K562 (cell line): ENCODE results near the gene KCNA2. TPM values are rescaled to one million over a fixed set of nuclear protein-coding genes. Genes with fewer than 3 reads are reported as not detected.
A peak's percentile ranks its signal among the peaks of the same experiment; 100 is the strongest.

Source experiments
- EZH2 ChIP-seq: IDR thresholded peaks from 2 replicates; pipeline ENCODE4 v1.6.1; 2012; ENCODE audit warnings: low read depth, mild to moderate bottlenecking, inconsistent platforms, low read length, borderline replicate concordance
- FIP1L1 ChIP-seq: fragments of 200-400 bp; formaldehyde crosslinking; IDR thresholded peaks from 2 replicates; pipeline ENCODE4 v1.6.1; 2018; ENCODE audit warnings: mild to moderate bottlenecking, low read depth, low read length; ENCODE audit not compliant: poor library complexity, severe bottlenecking
- FOXA3 ChIP-seq, 2 experiments: fragments of 450-650 bp in 1 of 2; sonication (generic) in 1 of 2; formaldehyde crosslinking; IDR thresholded peaks in 1 of 2; conservative IDR thresholded peaks in 1 of 2; 2 replicates each; pipeline versions ENCODE4 v1.4.0 to v1.8.0; 2020 to 2022; ENCODE audit warnings: mild to moderate bottlenecking in 2 of 2, missing genetic modification reagents in 1 of 2
- FUS ChIP-seq: fragments of 200-400 bp; formaldehyde crosslinking; optimal IDR thresholded peaks from 2 replicates; pipeline ENCODE3; 2017; ENCODE audit warnings: low read depth, low read length
- HNRNPL ChIP-seq: fragments of 200-400 bp; formaldehyde crosslinking; IDR thresholded peaks from 2 replicates; pipeline ENCODE4 v1.6.1; 2017; ENCODE audit warnings: low read depth, mild to moderate bottlenecking, low read length
- MEF2D ChIP-seq: conservative IDR thresholded peaks from 2 replicates; pipeline ENCODE4 v1.6.1; 2016; ENCODE audit warnings: low read depth, missing genetic modification characterization, missing compliant biosample characterization
- MXI1 ChIP-seq: IDR thresholded peaks from 2 replicates; pipeline ENCODE4 v1.6.1; 2011; ENCODE audit warnings: low read depth, mild to moderate bottlenecking, improper control_type of control experiment, low read length
- SPI1 ChIP-seq: IDR thresholded peaks from 2 replicates; pipeline ENCODE4 v1.6.1; 2011; ENCODE audit warnings: low read depth, low read length, control low read depth, borderline replicate concordance
- STAG1 ChIP-seq: sonication (generic); formaldehyde crosslinking; IDR thresholded peaks from 2 replicates; pipeline ENCODE4 v1.5.0; 2020; ENCODE audit warnings: missing genetic modification reagents, borderline replicate concordance
- polyA plus RNA-seq, 8 experiments: library from polyadenylated mRNA; depleted of rRNA in 4 of 8; stranded (reverse) in 5 of 8; unstranded in 3 of 8; fragments of >200 nt; fragmentation: Nextera tagmentation in 2 of 8; fragmentation: Illumina TruSeq in 1 of 8; extraction: Ambion mirVana in 2 of 8; extraction: Trizol in 1 of 8; gene quantifications; 2 replicates each; pipeline versions ENCODE4 v1.2.1 to v1.2.3, GENCODE V29; 2011 to 2014; ENCODE audit warnings: inconsistent platforms in 1 of 8, missing spikeins in 1 of 8
- total RNA-seq, 7 experiments: library from RNA; depleted of rRNA in 6 of 7; stranded (reverse); fragments of >200 nt in 6 of 7; fragmentation: Illumina TruSeq in 2 of 7; extraction: Trizol in 2 of 7; gene quantifications; 2 replicates each; pipeline versions ENCODE4 v1.2.1 to v1.2.3, GENCODE V29; 2011 to 2021; ENCODE audit warnings: low replicate concordance in 1 of 7
- TF ChIP-seq, protein P1 (sequence below), 2 experiments: fragments of 450-650 bp; IDR thresholded peaks; 2 replicates each; pipeline ENCODE4 v1.6.1; 2016; ENCODE audit warnings: mild to moderate bottlenecking in 2 of 2, borderline replicate concordance in 1 of 2, low read depth in 1 of 2, moderate library complexity in 1 of 2
- TF ChIP-seq, protein P2 (sequence below): fragments of 250-450 bp; sonication (Bioruptor Pico); IDR thresholded peaks from 2 replicates; pipeline ENCODE4 v1.8.0; 2022; ENCODE audit warnings: moderate library complexity, mild to moderate bottlenecking, inconsistent platforms
- TF ChIP-seq, protein P3 (sequence below): fragments of 250-450 bp; sonication (Bioruptor Pico); IDR thresholded peaks from 2 replicates; pipeline ENCODE4 v1.5.0; 2020; ENCODE audit warnings: mild to moderate bottlenecking

Gene KCNA2
- total and polyA plus RNA-seq, 9 of the 15 experiments (the other 6 are each of a cell fraction or from before 2014, with no cell fraction given) = not detected

DNA sequence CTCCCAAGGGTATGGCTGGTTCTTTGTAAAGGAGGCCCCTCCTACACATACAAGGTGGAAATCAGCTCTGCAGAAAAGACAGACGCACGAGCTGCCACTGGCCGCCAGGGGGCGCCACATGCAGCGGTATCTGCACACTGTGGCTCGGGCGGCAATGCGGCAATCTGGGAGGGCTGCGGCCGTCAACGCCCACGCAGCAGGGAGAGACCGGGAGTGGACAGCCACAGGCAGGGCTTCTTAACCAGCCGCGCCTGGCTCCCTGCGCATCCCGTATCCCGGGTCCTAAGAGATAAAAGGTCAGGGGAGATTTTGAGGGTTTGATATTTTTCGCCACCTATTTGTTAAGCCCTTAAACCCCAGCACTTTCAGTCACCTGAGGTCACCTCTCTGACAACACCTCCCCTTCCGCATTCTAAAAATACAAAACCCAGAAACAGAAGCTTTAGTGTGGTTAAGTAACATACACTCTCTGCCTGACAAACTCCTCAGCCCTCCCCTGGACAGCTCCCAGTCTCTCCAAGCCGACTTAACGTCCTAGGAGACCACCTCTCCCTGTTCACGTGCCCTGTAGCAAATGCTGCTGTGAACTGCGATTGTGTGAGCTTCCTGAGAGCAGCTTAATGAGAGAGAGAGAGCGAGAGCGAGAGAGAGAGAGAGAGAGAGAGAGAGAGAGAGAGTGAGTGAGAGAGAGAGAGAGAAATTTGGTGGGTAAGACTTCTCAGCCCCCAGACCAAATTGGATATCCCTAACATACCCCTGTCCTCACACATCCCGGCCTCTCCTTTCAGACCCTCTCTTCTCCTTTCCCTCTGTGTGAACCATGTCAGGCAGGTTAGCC is 13.5 kb upstream of the KCNA2 start (continued):
- TF ChIP-seq, protein P1, sequence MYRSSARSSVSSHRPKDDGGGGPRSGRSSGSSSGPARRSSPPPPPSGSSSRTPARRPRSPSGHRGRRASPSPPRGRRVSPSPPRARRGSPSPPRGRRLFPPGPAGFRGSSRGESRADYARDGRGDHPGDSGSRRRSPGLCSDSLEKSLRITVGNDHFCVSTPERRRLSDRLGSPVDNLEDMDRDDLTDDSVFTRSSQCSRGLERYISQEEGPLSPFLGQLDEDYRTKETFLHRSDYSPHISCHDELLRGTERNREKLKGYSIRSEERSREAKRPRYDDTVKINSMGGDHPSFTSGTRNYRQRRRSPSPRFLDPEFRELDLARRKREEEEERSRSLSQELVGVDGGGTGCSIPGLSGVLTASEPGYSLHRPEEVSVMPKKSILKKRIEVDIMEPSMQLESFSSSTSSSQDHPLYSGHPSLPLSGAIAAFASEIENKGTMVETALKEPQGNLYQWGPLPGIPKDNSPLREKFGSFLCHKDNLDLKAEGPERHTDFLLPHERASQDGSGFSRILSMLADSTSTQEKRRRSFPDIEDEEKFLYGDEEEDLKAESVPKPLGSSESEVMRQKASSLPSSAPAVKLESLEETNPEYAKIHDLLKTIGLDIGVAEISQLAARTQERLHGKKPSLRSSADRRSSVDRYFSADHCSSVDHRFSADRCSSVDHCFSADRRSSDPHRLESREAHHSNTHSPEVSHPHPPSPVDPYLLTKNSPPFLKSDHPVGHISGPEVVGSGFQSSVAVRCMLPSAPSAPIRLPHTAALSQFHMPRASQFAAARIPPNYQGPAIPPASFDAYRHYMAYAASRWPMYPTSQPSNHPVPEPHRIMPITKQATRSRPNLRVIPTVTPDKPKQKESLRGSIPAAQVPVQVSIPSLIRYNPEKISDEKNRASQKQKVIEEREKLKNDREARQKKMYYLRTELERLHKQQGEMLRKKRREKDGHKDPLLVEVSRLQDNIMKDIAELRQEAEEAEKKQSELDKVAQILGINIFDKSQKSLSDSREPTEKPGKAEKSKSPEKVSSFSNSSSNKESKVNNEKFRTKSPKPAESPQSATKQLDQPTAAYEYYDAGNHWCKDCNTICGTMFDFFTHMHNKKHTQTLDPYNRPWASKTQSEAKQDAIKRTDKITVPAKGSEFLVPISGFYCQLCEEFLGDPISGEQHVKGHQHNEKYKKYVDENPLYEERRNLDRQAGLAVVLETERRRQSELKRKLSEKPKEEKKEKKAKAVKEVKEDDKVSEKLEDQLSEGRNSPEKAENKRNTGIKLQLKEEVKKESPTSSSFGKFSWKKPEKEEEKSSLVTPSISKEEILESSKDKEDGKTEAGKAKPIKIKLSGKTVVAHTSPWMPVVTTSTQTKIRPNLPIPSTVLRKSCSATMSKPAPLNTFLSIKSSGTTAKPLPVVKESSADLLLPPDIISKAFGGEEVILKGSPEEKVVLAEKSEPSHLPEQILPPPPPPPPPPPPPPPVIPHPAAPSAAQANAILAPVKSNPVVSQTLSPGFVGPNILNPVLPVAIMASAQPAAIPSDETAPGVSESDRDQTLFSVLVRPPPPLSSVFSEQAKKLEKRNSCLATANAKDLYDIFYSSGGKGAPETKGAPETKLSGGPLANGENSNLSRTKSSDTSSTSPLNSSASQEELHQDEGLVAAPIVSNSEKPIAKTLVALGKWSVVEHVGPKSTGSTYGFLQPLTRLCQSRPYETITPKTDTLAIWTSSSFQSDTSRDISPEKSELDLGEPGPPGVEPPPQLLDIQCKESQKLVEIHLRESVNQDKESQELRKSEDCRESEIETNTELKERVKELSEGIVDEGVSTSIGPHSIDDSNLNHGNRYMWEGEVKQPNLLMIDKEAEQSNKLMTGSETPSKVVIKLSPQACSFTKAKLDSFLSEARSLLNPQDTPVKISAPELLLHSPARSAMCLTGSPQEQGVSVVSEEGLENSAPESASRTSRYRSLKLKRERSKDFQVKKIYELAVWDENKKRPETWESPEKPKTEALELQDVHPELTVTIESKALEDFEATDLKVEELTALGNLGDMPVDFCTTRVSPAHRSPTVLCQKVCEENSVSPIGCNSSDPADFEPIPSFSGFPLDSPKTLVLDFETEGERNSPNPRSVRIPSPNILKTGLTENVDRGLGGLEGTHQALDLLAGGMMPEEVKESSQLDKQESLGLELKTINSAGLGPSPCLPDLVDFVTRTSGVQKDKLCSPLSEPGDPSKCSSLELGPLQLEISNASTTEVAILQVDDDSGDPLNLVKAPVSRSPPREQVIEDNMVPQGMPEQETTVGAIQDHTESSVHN (IDR thresholded peaks at IDR 0.05; ENCODE audit: borderline replicate concordance in 1 of 2, low read depth in 1 of 2) = no peak
- TF ChIP-seq SPI1 = peak; percentile 49; the same call in 1 of the 2 replicates
- TF ChIP-seq HNRNPL = no peak
- no peak for TF ChIP-seq FOXA3 (CRISPR knock-in tag; conservative IDR thresholded peaks at IDR 0.05 in 1 of 2, IDR thresholded peaks at IDR 0.05 in 1 of 2)
- no peak for TF ChIP-seq EZH2
- TF ChIP-seq, protein P2, sequence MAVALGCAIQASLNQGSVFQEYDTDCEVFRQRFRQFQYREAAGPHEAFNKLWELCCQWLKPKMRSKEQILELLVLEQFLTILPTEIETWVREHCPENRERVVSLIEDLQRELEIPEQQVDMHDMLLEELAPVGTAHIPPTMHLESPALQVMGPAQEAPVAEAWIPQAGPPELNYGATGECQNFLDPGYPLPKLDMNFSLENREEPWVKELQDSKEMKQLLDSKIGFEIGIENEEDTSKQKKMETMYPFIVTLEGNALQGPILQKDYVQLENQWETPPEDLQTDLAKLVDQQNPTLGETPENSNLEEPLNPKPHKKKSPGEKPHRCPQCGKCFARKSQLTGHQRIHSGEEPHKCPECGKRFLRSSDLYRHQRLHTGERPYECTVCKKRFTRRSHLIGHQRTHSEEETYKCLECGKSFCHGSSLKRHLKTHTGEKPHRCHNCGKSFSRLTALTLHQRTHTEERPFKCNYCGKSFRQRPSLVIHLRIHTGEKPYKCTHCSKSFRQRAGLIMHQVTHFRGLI (CRISPR knock-in tag) = no peak
- no peak for TF ChIP-seq FUS
- no peak for TF ChIP-seq FIP1L1
- peak; percentile 83; the same call in 1 of the 2 replicates for TF ChIP-seq STAG1 (CRISPR knock-in tag)
- TF ChIP-seq MXI1 = no peak
- TF ChIP-seq MEF2D = 0 out of 2 replicates have a peak, but pooled peaks have one; percentile 32
- TF ChIP-seq, protein P3, sequence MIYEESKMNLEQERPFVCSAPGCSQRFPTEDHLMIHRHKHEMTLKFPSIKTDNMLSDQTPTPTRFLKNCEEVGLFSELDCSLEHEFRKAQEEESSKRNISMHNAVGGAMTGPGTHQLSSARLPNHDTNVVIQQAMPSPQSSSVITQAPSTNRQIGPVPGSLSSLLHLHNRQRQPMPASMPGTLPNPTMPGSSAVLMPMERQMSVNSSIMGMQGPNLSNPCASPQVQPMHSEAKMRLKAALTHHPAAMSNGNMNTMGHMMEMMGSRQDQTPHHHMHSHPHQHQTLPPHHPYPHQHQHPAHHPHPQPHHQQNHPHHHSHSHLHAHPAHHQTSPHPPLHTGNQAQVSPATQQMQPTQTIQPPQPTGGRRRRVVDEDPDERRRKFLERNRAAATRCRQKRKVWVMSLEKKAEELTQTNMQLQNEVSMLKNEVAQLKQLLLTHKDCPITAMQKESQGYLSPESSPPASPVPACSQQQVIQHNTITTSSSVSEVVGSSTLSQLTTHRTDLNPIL = no peak
